HL-60/S4 (cell line): ENCODE measurements around the gene SEC11A.

Experiments used
- in situ Hi-C: fragments of 300-500 bp; cut with MboI; formaldehyde crosslinking; loops from 2 replicates; pipeline ENCODE4 v1.14.3; 2022; ENCODE audit warnings: low sequenced_read_pairs

The SEC11A gene

GRCh38 chr15:84685304-84685703, 30.6 kb downstream of the SEC11A start:
- in situ Hi-C loops: no loop called here

- in situ Hi-C loops: no loop called here
Measured at GRCh38 chr15:84684092-84684491, 31.8 kb downstream of the SEC11A start.

GRCh38 chr15:84681831-84682230, 34.1 kb downstream of the SEC11A start:
- in situ Hi-C loops: no loop called here

- in situ Hi-C loops: no loop called here
Measured at GRCh38 chr15:84671211-84671610, 44.7 kb downstream of the SEC11A start.

- in situ Hi-C loops: no loop called here
Measured at GRCh38 chr15:84669726-84670125, 46.2 kb downstream of the SEC11A start.

- in situ Hi-C loops: no loop called here
Measured at GRCh38 chr15:84668221-84668982, 47.5 kb downstream of the SEC11A start.

- in situ Hi-C loops: no loop called here
Measured at GRCh38 chr15:84666373-84666772, 49.6 kb downstream of the SEC11A start.

GRCh38 chr15:84661001-84661400, 54.9 kb downstream of the SEC11A start:
- in situ Hi-C loops: no loop called here

GRCh38 chr15:84659904-84660781, 55.8 kb downstream of the SEC11A start:
- in situ Hi-C loops: no loop called here

GRCh38 chr15:84658788-84659411, 57.0 kb downstream of the SEC11A start:
- in situ Hi-C loops: no loop called here

GRCh38 chr15:84658080-84658787, 57.7 kb downstream of the SEC11A start, which contains the start of gene NMB:
Gene NMB (minus strand): TSS chr15:84658199. CDS start chr15:84658152, 47 bp downstream.
- in situ Hi-C loops: no loop called here

GRCh38 chr15:84657748-84658079, 58.2 kb downstream of the SEC11A start:
- in situ Hi-C loops: no loop called here

GRCh38 chr15:84656972-84657371, 59.0 kb downstream of the SEC11A start:
- in situ Hi-C loops: no loop called here

- in situ Hi-C loops: no loop called here
Measured at GRCh38 chr15:84654689-84655453, 61.1 kb downstream of the SEC11A start.

- in situ Hi-C loops: no loop called here
Measured at GRCh38 chr15:84653910-84654688, 61.8 kb downstream of the SEC11A start, which contains the start of gene WDR73. Gene WDR73 (minus strand): TSS chr15:84654283. CDS start chr15:84654274, 9 bp downstream.

- in situ Hi-C loops: no loop called here
Measured at GRCh38 chr15:84653584-84653909, 62.4 kb downstream of the SEC11A start.

- in situ Hi-C loops: no loop called here
Measured at GRCh38 chr15:84649706-84650105, 66.2 kb downstream of the SEC11A start.

GRCh38 chr15:84648539-84648938, 67.4 kb downstream of the SEC11A start:
- in situ Hi-C loops: no loop called here

GRCh38 chr15:84647726-84648125, 68.2 kb downstream of the SEC11A start:
- in situ Hi-C loops: no loop called here
